Activated naive CD8-positive, alpha-beta T cell treated with anti-CD3 and anti-CD28 coated beads, Interleukin-2, amount 50 U/mL, for 24 hours (primary cell): ENCODE data around the gene RABGAP1L.
"Not testable (repeated sequence)": the region's sequence is repeated elsewhere in the genome, so short reads cannot be mapped to it uniquely, and the experiment has no call there.

Source experiments
- ATAC-seq: fragments of 150-1000 bp; cut with Tn5 transposase; one replicate; pipeline ENCODE4 v1.10.0; 2021
- DNase-seq: peaks from one replicate; pipeline ENCODE4 v3.0.0; 2021
- H3K27ac Mint-ChIP-seq: one replicate; pipeline ENCODE4 v1.8.0; 2021; ENCODE audit warnings: mild to moderate bottlenecking, mixed read lengths
- H3K27me3 Mint-ChIP-seq: one replicate; pipeline ENCODE4 v1.8.0; 2021; ENCODE audit warnings: mixed read lengths
- H3K36me3 Mint-ChIP-seq: one replicate; pipeline ENCODE4 v1.8.0; 2021; ENCODE audit warnings: low read depth, mixed read lengths
- H3K4me1 Mint-ChIP-seq: one replicate; pipeline ENCODE4 v1.8.0; 2021; ENCODE audit warnings: mixed read lengths
- H3K4me3 Mint-ChIP-seq: one replicate; pipeline ENCODE4 v1.8.0; 2021; ENCODE audit warnings: mild to moderate bottlenecking, moderate library complexity, mixed read lengths
- H3K9me3 Mint-ChIP-seq: one replicate; pipeline ENCODE4 v1.8.0; 2021; ENCODE audit warnings: mixed read lengths

Gene RABGAP1L

DNA sequence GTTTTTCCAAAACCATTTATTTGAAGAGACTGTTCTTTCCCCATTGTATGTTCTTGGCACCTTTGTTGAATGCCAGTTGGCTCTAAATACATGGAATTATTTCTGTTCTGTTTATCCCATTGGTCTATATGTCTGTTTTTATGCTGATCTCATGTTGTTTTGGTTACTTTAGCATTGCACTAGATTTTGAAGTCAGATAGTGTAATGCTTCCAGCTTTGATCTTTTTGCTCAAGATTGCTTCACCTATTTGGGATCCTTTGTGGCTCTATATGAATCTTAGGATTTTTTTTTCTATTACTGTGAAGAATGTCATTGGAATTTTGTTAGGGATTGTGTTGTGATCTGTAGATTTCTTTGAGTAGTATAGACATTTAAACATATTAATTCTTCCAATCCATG lies 149.3 kb downstream of the RABGAP1L start:
- Mint-ChIP-seq H3K4me1 (no peaks in the 10 kb centered on the region), H3K9me3 (peaks cover 49% of the 10 kb centered on the region), H3K27ac (no peak overlapping the region), H3K4me3 (no peak overlapping the region), H3K36me3 (peaks cover 77% of the 10 kb centered on the region), H3K27me3 (no peaks in the 10 kb centered on the region)
- DNase-seq (no peak), ATAC-seq (no peak)

GRCh38 chr1:174309490-174309889 lies 150.2 kb downstream of the RABGAP1L start:
- H3K36me3 Mint-ChIP-seq, result peaks cover 86% of the 10 kb centered on the region

GRCh38 chr1:174314433-174314832 lies 155.1 kb downstream of the RABGAP1L start:
- Mint-ChIP-seq H3K4me1 (peaks cover 8% of the 10 kb centered on the region), H3K9me3 (peaks cover 61% of the 10 kb centered on the region), H3K27me3 (no peaks in the 10 kb centered on the region), H3K4me3 (no peak overlapping the region), H3K36me3 (peaks cover 76% of the 10 kb centered on the region), H3K27ac (no peak overlapping the region)
- ATAC-seq (no peak), DNase-seq (no peak)

More at GRCh38 chr1:174309490-174309889, 150.2 kb downstream of the RABGAP1L start:
- Mint-ChIP-seq H3K4me3 (no peak overlapping the region), H3K9me3 (peaks cover 58% of the 10 kb centered on the region), H3K27me3 (no peaks in the 10 kb centered on the region), H3K27ac (no peak overlapping the region), H3K4me1 (peaks cover 7% of the 10 kb centered on the region)
- no peak for ATAC-seq
- DNase-seq, result no peak

GRCh38 chr1:174315239-174315638 lies 155.9 kb downstream of the RABGAP1L start:
- DNase-seq (no peak), ATAC-seq (no peak)
- peaks cover 8% of the 10 kb centered on the region for H3K4me1 Mint-ChIP-seq
- H3K4me3 Mint-ChIP-seq, result no peak overlapping the region
- no peaks in the 10 kb centered on the region for H3K27me3 Mint-ChIP-seq
- peaks cover 76% of the 10 kb centered on the region for H3K36me3 Mint-ChIP-seq
- H3K9me3 Mint-ChIP-seq, result peaks cover 66% of the 10 kb centered on the region
- no peak overlapping the region for H3K27ac Mint-ChIP-seq

DNA sequence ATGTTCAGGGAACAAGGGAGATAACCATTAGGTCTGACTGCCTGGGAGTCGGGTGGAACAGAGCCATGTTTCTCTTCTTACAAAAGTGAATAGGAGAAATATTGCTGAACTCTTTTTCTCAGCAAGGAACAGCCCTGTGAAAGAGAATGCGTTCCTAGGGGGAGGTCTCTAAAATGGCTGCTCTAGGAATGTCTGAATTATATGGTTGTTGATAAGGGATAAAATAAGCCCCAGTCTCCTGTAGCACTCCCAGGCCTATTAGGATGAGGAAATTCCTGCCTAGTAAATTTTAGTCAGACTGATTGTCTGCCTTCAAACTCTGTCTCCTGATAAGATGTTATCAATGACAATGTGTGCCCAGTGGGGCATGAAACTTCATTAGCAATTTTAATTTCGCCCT lies 161.6 kb downstream of the RABGAP1L start:
- H3K27me3 Mint-ChIP-seq, H3K4me3 Mint-ChIP-seq, DNase-seq, H3K27ac Mint-ChIP-seq, ATAC-seq: not testable (repeated sequence)
- Mint-ChIP-seq H3K9me3 (peaks cover 56% of the 10 kb centered on the region), H3K36me3 (peaks cover 72% of the 10 kb centered on the region), H3K4me1 (peaks cover 16% of the 10 kb centered on the region)

- no peak for ATAC-seq
- Mint-ChIP-seq H3K4me3 (no peak overlapping the region), H3K27ac (no peak overlapping the region), H3K27me3 (no peaks in the 10 kb centered on the region), H3K9me3 (peaks cover 61% of the 10 kb centered on the region), H3K36me3 (peaks cover 75% of the 10 kb centered on the region), H3K4me1 (peaks cover 16% of the 10 kb centered on the region)
- DNase-seq, result no peak
Observed at GRCh38 chr1:174322202-174322862, 163.0 kb downstream of the RABGAP1L start.

DNA sequence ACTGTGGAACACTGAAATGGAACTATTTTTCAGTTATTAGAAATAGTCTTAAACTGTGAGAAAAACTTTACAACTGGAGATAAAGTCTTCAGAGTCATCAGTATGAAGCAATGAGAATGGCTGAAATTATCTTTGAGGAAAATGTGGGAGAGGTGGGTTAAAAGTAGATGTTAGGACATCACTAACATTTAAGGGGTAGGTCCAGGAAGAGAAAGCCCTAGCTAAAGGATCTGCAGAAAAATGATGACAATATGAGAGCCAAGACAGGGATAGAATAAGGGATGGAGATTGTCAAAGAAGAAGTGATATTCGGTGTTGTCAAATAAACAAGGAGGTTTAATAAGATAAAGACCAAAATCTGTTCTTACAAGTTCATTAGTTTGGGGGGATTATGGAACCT lies 165.2 kb downstream of the RABGAP1L start:
- DNase-seq, result no peak
- Mint-ChIP-seq H3K9me3 (peaks cover 53% of the 10 kb centered on the region), H3K27ac (no peak overlapping the region), H3K27me3 (no peaks in the 10 kb centered on the region), H3K36me3 (peaks cover 62% of the 10 kb centered on the region), H3K4me3 (no peak overlapping the region), H3K4me1 (peaks cover 16% of the 10 kb centered on the region)
- ATAC-seq, result no peak

DNA sequence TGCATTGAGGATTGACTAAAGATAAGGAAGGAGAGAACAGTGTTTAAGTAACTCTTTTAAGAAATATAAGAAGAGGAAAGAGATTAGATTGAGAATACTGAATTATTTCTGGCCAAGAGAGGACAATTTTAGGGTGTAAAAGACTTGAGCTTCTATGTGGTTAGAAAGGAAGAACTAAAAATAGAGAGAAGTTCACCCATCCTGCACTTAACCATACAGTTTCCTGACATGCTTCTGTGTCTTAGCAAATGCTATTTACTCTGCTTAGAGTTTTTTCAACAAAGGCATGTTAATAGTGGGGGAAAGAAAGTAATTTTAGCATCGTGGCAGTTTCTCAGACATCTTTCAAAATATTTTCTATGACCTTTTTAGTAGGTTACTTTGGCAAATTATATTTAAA lies 165.6 kb downstream of the RABGAP1L start:
- DNase-seq (no peak), ATAC-seq (no peak)
- Mint-ChIP-seq H3K27me3 (no peaks in the 10 kb centered on the region), H3K27ac (no peak overlapping the region), H3K4me1 (peaks cover 16% of the 10 kb centered on the region), H3K36me3 (peaks cover 57% of the 10 kb centered on the region), H3K9me3 (peaks cover 48% of the 10 kb centered on the region), H3K4me3 (no peak overlapping the region)

DNA sequence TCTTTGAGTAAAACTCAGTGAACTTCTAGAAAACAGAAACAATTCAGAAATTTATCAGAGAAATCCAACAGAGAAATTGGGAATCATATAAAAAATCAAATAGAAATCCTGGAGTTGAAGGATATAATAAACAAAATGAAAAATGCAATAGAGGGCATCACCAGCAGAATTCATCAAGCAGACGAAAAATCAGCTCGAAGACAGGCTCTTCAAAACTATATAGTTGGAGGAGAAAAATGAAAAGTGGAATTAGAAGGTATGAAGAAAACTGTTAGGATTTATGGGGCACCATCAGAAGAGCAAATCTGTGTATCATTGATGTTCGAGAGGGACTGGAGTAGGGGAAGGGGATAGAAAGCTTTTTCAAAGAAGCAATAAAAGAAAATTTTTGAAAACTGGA lies 167.0 kb downstream of the RABGAP1L start:
- Mint-ChIP-seq H3K36me3 (peaks cover 44% of the 10 kb centered on the region), H3K27ac (no peak overlapping the region)
- ATAC-seq, result no peak

DNA sequence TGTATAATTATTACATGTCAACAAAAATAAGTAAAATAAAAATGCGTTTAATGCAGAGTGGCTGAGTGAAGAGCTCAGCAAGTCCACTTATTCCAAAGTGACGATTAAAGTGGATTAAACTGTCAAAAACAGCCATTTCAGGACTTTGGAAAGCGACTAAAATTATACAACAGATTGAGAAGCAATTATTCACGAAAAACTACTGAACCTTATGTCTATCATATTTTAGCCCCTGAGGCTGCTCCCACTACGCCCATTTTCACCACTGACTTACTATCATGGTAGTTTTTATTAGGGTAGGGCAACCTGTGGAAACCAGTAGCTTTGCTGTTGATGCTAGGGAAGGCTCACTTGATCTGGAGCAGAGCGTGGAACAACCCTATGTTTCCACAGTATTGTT lies 174.1 kb downstream of the RABGAP1L start:
- DNase-seq (no peak), ATAC-seq (no peak)
- Mint-ChIP-seq H3K4me3 (no peak overlapping the region), H3K36me3 (peaks cover 3% of the 10 kb centered on the region), H3K27me3 (no peaks in the 10 kb centered on the region), H3K9me3 (peaks cover 4% of the 10 kb centered on the region), H3K27ac (no peak overlapping the region), H3K4me1 (no peaks in the 10 kb centered on the region)

More for the DNA sequence above, 167.0 kb downstream of the RABGAP1L start:
- no peak for DNase-seq
- Mint-ChIP-seq H3K4me3 (no peak overlapping the region), H3K4me1 (peaks cover 16% of the 10 kb centered on the region), H3K9me3 (peaks cover 40% of the 10 kb centered on the region), H3K27me3 (no peaks in the 10 kb centered on the region)

DNA sequence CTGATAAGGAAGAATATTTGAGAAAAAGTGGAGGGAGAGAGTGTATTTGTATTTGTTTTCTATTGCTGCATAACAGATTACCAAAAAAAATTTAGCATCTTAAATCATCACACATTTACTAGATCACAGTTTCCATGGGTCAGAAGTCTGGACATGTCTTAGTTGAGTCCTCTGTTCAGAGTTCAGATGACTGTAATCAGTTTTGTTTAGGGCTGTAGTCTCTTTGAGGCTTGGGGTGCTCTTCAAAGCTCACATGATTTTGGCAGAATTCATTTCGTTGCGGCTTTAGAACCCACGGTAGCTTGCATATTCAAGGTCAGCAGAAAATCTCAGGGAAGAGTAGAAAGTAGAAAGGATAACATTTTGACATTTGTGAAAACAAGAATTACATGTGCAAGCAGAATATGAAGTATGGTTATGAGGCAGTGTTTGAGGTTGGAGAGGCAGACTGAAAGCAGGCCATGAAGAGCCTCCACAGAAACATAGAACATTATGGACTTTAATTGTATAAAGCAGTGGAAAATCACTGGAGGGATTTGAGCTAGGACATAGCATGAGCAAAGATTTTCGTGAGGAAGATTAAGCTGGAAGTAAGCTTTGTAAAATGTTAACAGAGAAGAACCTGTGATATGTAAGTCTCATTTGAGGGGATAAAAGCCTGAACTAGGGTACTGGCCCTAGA lies 177.8 kb downstream of the RABGAP1L start:
- Mint-ChIP-seq H3K36me3 (peaks cover 11% of the 10 kb centered on the region), H3K4me1 (no peaks in the 10 kb centered on the region), H3K9me3 (peaks cover 11% of the 10 kb centered on the region), H3K27me3 (no peaks in the 10 kb centered on the region), H3K27ac (no peak overlapping the region), H3K4me3 (no peak overlapping the region)
- ATAC-seq (no peak), DNase-seq (no peak)

GRCh38 chr1:174340404-174340803 lies 181.1 kb downstream of the RABGAP1L start:
- not testable (repeated sequence) for H3K4me3 Mint-ChIP-seq, H3K27ac Mint-ChIP-seq, ATAC-seq, H3K36me3 Mint-ChIP-seq, H3K4me1 Mint-ChIP-seq, H3K27me3 Mint-ChIP-seq, DNase-seq
- H3K9me3 Mint-ChIP-seq, result peaks cover 11% of the 10 kb centered on the region

DNA sequence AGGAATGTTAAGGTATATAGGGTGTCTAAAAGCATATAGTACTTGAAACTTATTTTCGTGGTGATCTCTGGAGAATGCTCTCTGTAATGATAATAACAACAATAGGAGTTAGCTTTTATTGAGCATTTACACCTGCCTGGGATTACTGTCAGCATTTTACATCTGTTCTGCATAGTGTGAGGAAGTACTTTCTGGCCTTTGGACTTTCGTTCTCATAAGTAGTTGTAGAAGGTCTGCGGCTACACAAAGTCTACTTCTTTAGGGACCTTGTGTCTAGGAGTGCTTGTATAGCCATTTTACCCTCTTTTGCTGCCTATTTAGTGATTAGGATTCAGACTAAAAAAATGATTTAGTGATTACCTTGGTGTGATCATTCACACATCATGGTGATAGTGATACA lies 184.8 kb downstream of the RABGAP1L start:
- Mint-ChIP-seq H3K4me1 (peaks cover 7% of the 10 kb centered on the region), H3K27me3 (no peaks in the 10 kb centered on the region), H3K4me3 (no peak overlapping the region), H3K9me3 (peaks cover 21% of the 10 kb centered on the region), H3K27ac (no peak overlapping the region), H3K36me3 (peaks cover 17% of the 10 kb centered on the region)
- ATAC-seq (no peak), DNase-seq (no peak)

GRCh38 chr1:174352117-174352516 lies 192.8 kb downstream of the RABGAP1L start:
- ATAC-seq (no peak), DNase-seq (no peak)
- peaks cover 12% of the 10 kb centered on the region for H3K9me3 Mint-ChIP-seq
- peaks cover 17% of the 10 kb centered on the region for H3K36me3 Mint-ChIP-seq
- H3K27me3 Mint-ChIP-seq, result no peaks in the 10 kb centered on the region
- H3K4me3 Mint-ChIP-seq, result no peak overlapping the region
- no peak overlapping the region for H3K27ac Mint-ChIP-seq
- H3K4me1 Mint-ChIP-seq, result peaks cover 3% of the 10 kb centered on the region

GRCh38 chr1:174352883-174353608 lies 193.7 kb downstream of the RABGAP1L start:
- H3K4me3 Mint-ChIP-seq, result no peak overlapping the region
- no peak overlapping the region for H3K27ac Mint-ChIP-seq
- H3K9me3 Mint-ChIP-seq, result peaks cover 7% of the 10 kb centered on the region
- peaks cover 13% of the 10 kb centered on the region for H3K36me3 Mint-ChIP-seq
- no peaks in the 10 kb centered on the region for H3K27me3 Mint-ChIP-seq
- no peak for ATAC-seq
- peaks cover 3% of the 10 kb centered on the region for H3K4me1 Mint-ChIP-seq
- DNase-seq, result no peak
